Immature natural killer cell (primary cell): ENCODE results near the gene TMEM238L. TPM values are rescaled to one million over a fixed set of nuclear protein-coding genes. Genes with fewer than 3 reads are reported as not detected.

ENCODE experiments used
- DNase-seq, 3 donors: peaks; one replicate each; pipeline ENCODE4 v3.0.0; 2022; ENCODE audit warnings: mixed read lengths in 1 of 3
- H3K27ac Mint-ChIP-seq, 6 donors: one replicate each; pipeline ENCODE4 v1.8.0; 2020; ENCODE audit warnings: mixed read lengths in 6 of 6, mild to moderate bottlenecking in 5 of 6, inconsistent platforms in 4 of 6, moderate library complexity in 3 of 6
- H3K27me3 Mint-ChIP-seq, 3 donors: one replicate each; pipeline ENCODE4 v1.8.0; 2020 to 2021; ENCODE audit warnings: low read depth in 3 of 3, mild to moderate bottlenecking in 3 of 3, mixed read lengths in 3 of 3, moderate library complexity in 3 of 3, inconsistent platforms in 1 of 3
- H3K36me3 Mint-ChIP-seq, 3 donors: one replicate each; pipeline ENCODE4 v1.8.0; 2020; ENCODE audit warnings: mixed read lengths in 3 of 3, inconsistent platforms in 2 of 3, mild to moderate bottlenecking in 2 of 3
- H3K4me1 Mint-ChIP-seq, 2 donors: one replicate each; pipeline ENCODE4 v1.8.0; 2020; ENCODE audit warnings: inconsistent platforms in 2 of 2, mild to moderate bottlenecking in 2 of 2, mixed read lengths in 2 of 2, moderate library complexity in 1 of 2
- H3K4me3 Mint-ChIP-seq, 5 donors: one replicate each; pipeline ENCODE4 v1.8.0; 2020; ENCODE audit warnings: mild to moderate bottlenecking in 5 of 5, mixed read lengths in 5 of 5, inconsistent platforms in 3 of 5, moderate library complexity in 3 of 5
- H3K9me3 Mint-ChIP-seq, 6 donors: one replicate each; pipeline ENCODE4 v1.8.0; 2020; ENCODE audit warnings: mild to moderate bottlenecking in 6 of 6, mixed read lengths in 6 of 6, inconsistent platforms in 4 of 6, moderate library complexity in 3 of 6
- polyA plus RNA-seq, 3 donors: library from polyadenylated mRNA; unstranded; fragments of 300-500 nt; fragmentation: Illumina TruSeq; gene quantifications; one replicate each; pipeline ENCODE4 v1.2.3, GENCODE V29; 2021

The TMEM238L gene
- polyA plus RNA-seq, 3 donors from 2014 or later: not detected

DNA sequence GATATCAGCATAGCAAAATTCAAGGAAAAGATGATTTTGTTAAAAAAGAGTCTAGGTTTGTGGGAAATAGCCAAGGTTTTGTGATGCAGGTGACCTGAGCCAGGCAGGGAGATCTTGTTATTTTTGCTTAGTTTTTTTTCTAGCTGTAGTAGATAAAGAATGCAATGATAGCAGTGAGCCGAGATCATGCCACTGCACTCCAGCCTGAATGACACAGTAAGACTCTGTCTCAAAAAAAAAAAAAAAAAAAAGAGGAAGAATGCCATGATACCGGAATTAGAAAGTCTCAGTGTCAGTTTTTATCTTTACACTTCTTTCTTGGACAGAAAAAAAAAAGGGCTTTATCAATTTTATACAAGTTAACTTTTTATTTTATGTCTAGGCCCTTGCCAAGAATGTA, 27.5 kb downstream of the TMEM238L start:
- no peak overlapping the region for H3K27ac Mint-ChIP-seq
- H3K4me1 Mint-ChIP-seq: no peaks in the 10 kb centered on the region
- H3K9me3 Mint-ChIP-seq: peaks cover 0 to 3% (median 2%) of the 10 kb centered on the region in 6 donors
- peaks cover 0 to 2% (median 0%) of the 10 kb centered on the region in 3 donors for H3K36me3 Mint-ChIP-seq
- H3K27me3 Mint-ChIP-seq: peaks cover 2 to 13% (median 3%) of the 10 kb centered on the region in 3 donors
- DNase-seq: no peak
- H3K4me3 Mint-ChIP-seq: no peak overlapping the region

DNA sequence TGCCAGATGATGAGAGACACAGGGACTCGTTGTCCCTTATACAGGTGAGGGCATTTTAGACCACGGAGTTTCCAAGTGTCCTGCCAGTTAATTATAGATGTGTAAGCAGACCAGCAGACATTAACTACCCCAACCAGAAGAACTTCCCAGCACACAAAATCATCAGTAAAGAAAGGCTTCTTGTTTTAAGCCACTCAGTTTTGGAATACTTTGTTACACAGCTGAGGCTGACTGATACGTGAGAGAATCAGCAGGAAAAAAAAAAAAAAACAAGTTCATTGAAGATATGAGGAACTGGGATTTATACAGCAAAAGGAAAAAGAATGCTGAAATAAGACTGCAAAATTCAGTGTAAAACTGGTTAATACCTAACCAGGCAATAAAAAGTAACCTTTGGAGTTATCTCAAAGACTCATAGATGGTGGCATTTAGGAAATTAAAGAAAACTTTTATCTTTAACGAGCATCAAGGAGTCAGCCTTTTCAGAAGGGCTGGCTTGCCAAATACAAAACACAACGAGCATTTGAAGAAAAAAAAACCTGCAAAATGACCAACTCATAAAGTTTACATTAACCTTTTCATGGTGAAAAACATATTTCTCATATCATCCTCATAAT, 28.1 kb downstream of the TMEM238L start:
- Mint-ChIP-seq H3K27me3 (peaks cover 2 to 14% (median 3%) of the 10 kb centered on the region in 3 donors), H3K36me3 (peaks cover 0 to 5% (median 0%) of the 10 kb centered on the region in 3 donors), H3K4me3 (no peak overlapping the region), H3K27ac (no peak overlapping the region), H3K4me1 (no peaks in the 10 kb centered on the region), H3K9me3 (peaks cover 0 to 3% (median 2%) of the 10 kb centered on the region in 6 donors)
- no peak for DNase-seq

DNA sequence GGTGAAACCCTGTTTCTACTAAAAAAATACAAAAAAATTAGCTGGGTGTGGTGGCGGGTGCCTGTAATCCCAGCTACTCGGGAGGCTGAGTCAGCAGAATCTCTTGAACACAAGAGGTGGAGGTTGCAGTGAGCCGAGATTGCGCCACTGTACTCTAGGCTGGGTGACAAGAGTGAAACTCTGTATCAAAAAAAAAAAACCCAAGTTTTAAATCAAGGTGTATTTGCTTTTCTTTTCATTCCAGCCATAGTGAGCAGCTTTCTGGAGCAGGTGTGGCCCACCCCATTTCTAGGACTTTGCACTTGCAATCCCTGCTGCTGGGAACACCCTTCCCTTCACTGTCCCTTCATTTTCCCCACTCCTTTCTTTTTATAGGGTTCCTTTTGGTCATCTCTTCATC, 28.8 kb downstream of the TMEM238L start:
- no peak overlapping the region for H3K27ac Mint-ChIP-seq
- peaks cover 0 to 16% (median 3%) of the 10 kb centered on the region in 3 donors for H3K27me3 Mint-ChIP-seq

DNA sequence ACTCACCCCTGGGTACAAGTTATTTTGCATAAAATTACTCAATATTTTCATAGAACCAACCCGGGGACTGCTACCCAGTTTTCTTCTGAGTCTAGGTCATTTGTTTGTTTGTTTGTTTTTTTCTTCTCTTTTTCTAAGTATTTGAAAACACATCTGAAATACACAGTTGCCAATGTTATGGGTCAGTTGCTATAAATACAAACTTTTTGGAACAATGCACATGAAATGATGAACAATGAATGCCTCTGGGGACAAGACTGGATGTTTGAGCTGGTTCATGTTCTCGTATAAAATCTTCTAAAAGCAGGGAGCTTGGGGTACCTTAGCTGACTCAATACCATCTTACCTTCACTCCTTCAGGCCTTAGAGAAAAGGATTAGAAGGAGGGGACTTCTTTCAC, 30.5 kb downstream of the TMEM238L start:
- Mint-ChIP-seq H3K27ac (no peak overlapping the region), H3K9me3 (peaks cover 0 to 5% (median 1%) of the 10 kb centered on the region in 6 donors), H3K4me3 (no peak overlapping the region), H3K4me1 (no peaks in the 10 kb centered on the region), H3K36me3 (peaks cover 0 to 7% (median 0%) of the 10 kb centered on the region in 3 donors), H3K27me3 (peaks cover 0 to 16% (median 3%) of the 10 kb centered on the region in 3 donors)
- no peak for DNase-seq

More for the DNA sequence above, 28.8 kb downstream of the TMEM238L start:
- Mint-ChIP-seq H3K9me3 (peaks cover 0 to 5% (median 2%) of the 10 kb centered on the region in 6 donors), H3K36me3 (peaks cover 0 to 7% (median 0%) of the 10 kb centered on the region in 3 donors), H3K4me3 (no peak overlapping the region), H3K4me1 (no peaks in the 10 kb centered on the region)
- no peak for DNase-seq

DNA sequence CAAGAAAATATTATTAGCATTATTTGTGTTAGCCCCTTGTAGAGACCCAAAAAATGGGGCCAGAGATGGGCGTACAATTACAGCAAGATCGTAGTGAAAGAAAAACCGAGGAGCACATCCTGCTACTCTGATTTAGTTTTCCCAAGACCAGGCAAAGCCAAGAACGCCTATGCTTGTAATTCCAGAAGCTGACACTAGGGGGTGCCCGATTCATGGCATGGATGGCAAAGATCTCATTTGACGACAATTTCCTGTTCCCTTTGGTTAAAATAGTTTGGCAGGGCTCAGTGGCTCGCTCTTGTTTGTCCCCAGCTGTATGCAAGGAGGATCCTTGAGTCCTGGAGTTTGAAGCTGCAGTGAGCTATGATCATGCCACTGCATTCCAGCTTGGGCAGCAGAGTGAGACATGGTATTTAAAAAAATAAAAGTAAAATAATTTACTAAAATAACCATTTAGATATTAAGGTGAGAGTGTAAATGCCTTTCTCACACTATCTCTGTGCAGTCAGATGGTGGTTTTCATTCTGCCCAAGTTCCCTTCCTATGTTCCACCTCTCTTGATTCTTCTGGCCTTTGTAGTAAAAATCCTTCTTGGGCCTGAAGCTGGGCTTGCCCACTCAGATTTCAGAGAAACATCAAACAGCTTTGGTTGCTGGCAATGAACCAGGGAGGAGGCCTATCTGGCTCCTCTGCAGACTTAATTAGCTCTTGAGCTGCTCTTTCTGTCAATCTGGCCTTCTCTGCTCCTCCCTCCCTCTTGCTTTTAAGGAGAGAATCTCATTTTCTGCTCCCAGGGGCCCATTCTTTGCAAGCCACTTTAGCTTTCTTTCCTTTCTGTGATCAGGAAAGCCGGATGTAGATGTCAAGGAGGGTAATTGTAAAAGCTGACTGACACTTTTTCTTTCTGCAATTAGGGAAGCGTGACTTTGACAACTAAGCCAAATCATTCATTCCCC, 31.2 kb downstream of the TMEM238L start:
- Mint-ChIP-seq H3K36me3 (peaks cover 0 to 7% (median 0%) of the 10 kb centered on the region in 3 donors), H3K4me1 (no peaks in the 10 kb centered on the region), H3K27me3 (peaks cover 0 to 13% (median 3%) of the 10 kb centered on the region in 3 donors), H3K27ac (no peak overlapping the region), H3K9me3 (peaks cover 0 to 4% (median 1%) of the 10 kb centered on the region in 6 donors), H3K4me3 (no peak overlapping the region)
- peak in 1 of 3 donors; percentile 12 for DNase-seq

DNA sequence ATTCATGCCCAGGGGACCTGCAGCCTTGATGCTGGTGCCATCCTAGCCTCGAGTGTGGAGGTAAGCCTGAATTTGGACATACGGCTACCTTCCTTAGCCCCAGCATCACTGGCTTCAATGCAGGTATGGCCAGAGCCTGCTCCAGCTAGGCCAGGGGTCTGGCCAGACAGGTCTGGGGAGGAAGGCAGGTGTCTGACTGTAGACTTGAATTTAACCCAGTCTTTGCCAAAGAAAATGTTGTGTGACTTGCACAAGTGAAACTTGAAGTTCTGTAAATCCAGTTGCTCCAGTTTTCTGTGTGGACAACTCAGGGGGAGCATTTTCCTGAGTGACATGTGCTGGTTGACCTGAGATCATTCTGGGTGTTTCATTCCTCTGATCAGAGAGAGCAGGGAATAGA, 32.8 kb downstream of the TMEM238L start:
- H3K27ac Mint-ChIP-seq: no peak overlapping the region
- H3K9me3 Mint-ChIP-seq: peaks cover 0 to 4% (median 1%) of the 10 kb centered on the region in 6 donors
- H3K4me3 Mint-ChIP-seq: no peak overlapping the region
- peaks cover 0 to 13% (median 0%) of the 10 kb centered on the region in 3 donors for H3K27me3 Mint-ChIP-seq
- peaks cover 0 to 7% (median 0%) of the 10 kb centered on the region in 3 donors for H3K36me3 Mint-ChIP-seq
- no peak for DNase-seq
- no peaks in the 10 kb centered on the region for H3K4me1 Mint-ChIP-seq

DNA sequence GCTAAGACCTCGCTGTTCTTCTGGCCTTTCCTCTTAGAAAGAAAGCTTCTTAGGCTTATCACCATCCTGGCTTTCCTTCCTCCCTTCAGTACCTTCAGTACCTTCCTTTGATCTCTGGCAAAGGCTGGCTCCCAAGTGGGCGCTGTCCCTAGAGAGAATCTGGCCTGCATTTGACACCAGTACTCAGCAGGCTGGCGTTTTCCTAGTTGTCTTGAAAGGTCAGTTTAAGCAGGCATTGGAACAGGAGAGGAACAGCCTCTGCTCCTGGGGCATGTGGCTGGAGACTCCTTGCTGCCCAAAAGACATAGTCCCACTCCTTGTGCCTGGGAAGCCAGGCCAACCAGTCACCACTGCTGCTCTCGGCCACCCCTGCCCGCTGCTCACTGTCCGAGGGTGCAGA, 34.1 kb downstream of the TMEM238L start:
- H3K27ac Mint-ChIP-seq: no peak overlapping the region

DNA sequence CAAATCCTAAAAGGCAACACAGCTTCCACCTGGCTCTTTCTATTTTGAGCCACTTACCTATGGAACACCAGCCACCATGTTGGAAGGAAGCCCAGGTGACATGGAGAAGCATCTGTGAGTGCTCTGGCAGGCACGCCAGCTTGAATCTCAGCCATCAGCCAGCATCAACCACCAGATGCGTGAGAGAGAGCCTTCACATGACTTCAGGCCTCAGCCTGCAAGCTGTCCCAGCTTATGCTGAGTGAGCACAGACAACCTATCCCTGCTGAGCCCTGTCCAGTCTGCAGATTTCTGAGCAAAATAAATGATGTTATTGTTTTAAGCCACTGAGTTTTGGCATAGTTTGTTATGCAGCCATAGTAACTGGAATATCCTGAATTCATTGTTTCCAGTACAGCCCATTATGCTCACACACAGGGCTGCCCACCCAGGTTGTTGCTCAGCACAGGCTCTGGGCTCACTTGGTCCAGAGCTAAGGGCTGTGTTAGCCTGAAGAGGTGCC, 35.1 kb downstream of the TMEM238L start:
- Mint-ChIP-seq H3K27ac (no peak overlapping the region), H3K9me3 (peaks cover 0 to 4% (median 1%) of the 10 kb centered on the region in 6 donors), H3K4me3 (no peak overlapping the region), H3K36me3 (peaks cover 0 to 7% (median 0%) of the 10 kb centered on the region in 3 donors), H3K4me1 (no peaks in the 10 kb centered on the region), H3K27me3 (peaks cover 0 to 7% (median 0%) of the 10 kb centered on the region in 3 donors)
- no peak for DNase-seq

More for the DNA sequence above, 34.1 kb downstream of the TMEM238L start:
- no peaks in the 10 kb centered on the region for H3K4me1 Mint-ChIP-seq
- H3K27me3 Mint-ChIP-seq: peaks cover 0 to 7% (median 0%) of the 10 kb centered on the region in 3 donors
- H3K9me3 Mint-ChIP-seq: peaks cover 0 to 4% (median 1%) of the 10 kb centered on the region in 6 donors
- no peak overlapping the region for H3K4me3 Mint-ChIP-seq
- H3K36me3 Mint-ChIP-seq: peaks cover 0 to 7% (median 0%) of the 10 kb centered on the region in 3 donors
- DNase-seq: no peak

DNA sequence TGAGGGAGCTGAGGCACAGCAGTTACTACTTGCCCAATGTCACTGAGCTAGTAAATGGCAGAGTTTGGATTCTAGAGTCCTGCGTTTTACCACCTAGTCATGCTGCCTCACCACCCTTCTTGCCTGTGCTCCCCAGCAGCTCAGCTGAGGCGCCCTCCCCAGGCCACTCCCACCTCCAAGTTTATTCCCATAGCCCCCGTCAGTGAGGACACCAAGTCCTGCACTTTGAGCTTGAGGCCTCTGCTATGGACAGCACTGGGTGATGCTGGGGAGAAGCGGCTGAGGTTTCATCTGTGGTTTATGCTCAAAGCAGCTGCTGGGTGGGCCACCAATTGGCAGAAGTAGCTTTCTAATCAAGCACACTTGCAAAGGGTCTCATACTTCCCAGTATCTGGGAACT, 36.7 kb downstream of the TMEM238L start:
- Mint-ChIP-seq H3K4me1 (no peaks in the 10 kb centered on the region), H3K27me3 (peaks cover 0 to 7% (median 0%) of the 10 kb centered on the region in 3 donors)
- no peak for DNase-seq

DNA sequence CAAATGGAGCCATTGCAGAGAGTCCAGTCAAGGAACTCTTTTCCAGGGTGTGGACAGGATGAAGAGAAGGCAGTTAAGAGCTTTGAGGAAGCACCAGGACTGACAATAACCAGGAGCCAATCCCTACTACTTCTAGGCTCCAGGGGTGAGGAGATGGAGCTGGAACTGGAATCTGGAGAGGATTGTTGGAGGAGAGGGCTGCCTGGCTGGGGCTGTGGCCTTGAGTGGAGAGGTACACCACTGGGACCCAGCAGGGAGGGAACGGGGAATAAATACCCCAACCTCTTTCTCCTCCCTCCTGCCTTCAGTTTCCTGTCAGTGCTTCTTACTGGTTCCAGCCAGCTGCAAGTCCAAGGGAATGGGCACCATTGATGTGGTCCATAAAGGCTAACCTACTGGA, 41.9 kb downstream of the TMEM238L start:
- Mint-ChIP-seq H3K27me3 (peaks cover 0 to 3% (median 1%) of the 10 kb centered on the region in 3 donors), H3K4me1 (no peaks in the 10 kb centered on the region), H3K36me3 (no peaks in the 10 kb centered on the region), H3K27ac (no peak overlapping the region), H3K9me3 (no peaks in the 10 kb centered on the region), H3K4me3 (no peak overlapping the region)
- no peak for DNase-seq

More for the DNA sequence above, 36.7 kb downstream of the TMEM238L start:
- Mint-ChIP-seq H3K36me3 (peaks cover 0 to 7% (median 0%) of the 10 kb centered on the region in 3 donors), H3K9me3 (peaks cover 0 to 4% (median 1%) of the 10 kb centered on the region in 6 donors), H3K27ac (no peak overlapping the region), H3K4me3 (no peak overlapping the region)

DNA sequence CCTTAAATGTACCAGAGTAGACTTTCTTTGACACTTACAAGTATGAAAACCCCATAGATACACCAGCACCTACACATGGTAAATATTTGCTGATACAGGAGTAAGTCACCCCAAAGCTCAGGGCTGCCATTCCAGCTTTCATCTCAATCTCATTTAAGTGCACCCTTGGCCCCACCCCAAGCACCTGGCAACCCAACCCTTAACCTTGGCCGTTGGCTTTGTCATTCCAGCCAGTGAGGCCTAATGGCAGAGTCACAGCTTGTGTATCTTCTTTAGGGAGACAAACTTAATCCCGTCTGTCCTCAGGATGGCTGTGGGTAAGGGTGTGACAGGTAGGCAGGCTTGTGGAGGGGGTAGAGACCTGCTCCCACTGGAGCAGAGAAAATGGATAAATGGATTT, 42.6 kb downstream of the TMEM238L start:
- no peak for DNase-seq
- Mint-ChIP-seq H3K27me3 (peaks cover 0 to 3% (median 1%) of the 10 kb centered on the region in 3 donors), H3K9me3 (no peaks in the 10 kb centered on the region), H3K27ac (no peak overlapping the region), H3K4me3 (no peak overlapping the region), H3K4me1 (no peaks in the 10 kb centered on the region), H3K36me3 (no peaks in the 10 kb centered on the region)

DNA sequence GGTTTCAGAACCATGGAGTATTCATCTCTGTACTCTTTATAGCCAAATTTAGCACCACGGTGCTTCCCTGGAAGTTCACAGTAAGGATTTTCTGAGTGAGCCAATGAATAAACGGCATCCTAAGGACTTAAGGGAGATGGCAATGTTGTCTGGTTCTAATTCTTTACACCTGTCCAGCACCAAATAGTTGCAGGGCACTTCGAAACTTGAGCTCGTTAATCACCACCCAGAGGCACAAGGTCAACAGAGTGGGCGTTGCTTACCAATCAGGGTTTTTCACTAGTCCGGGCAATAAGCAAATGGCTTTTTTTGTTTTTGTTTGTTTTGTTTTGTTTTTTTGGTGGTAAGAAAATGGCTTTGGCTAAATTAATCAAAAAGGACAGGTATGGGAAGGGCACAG, 45.8 kb downstream of the TMEM238L start:
- no peaks in the 10 kb centered on the region for H3K9me3 Mint-ChIP-seq
- H3K36me3 Mint-ChIP-seq: no peaks in the 10 kb centered on the region
- no peak for DNase-seq
- peaks cover 1 to 7% (median 5%) of the 10 kb centered on the region in 3 donors for H3K27me3 Mint-ChIP-seq
- H3K4me3 Mint-ChIP-seq: no peak overlapping the region
- no peak overlapping the region for H3K27ac Mint-ChIP-seq
- no peaks in the 10 kb centered on the region for H3K4me1 Mint-ChIP-seq

DNA sequence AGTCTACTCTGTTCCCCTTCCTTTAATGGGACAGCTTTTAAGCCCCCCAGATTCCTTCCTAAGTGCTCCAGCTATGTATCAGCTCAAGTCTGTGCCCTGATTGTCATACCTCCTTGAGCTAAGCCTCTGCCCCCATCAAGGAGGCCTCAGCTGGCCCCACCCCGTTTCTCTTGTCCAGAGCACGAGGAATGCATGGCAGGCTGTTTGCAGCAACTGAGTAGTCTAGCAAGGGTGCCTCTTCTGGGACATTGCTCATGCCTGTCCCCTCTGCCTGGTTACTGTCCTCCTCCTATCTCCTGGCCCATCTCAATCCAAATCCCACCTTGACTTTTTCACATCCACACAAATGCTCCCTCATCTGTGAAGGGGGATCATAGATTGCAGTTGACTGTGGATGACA, 46.3 kb downstream of the TMEM238L start:
- no peaks in the 10 kb centered on the region for H3K9me3 Mint-ChIP-seq
- no peak overlapping the region for H3K4me3 Mint-ChIP-seq
- no peak overlapping the region for H3K27ac Mint-ChIP-seq
- no peaks in the 10 kb centered on the region for H3K4me1 Mint-ChIP-seq
- H3K36me3 Mint-ChIP-seq: no peaks in the 10 kb centered on the region
- DNase-seq: no peak
- H3K27me3 Mint-ChIP-seq: peaks cover 1 to 7% (median 5%) of the 10 kb centered on the region in 3 donors

DNA sequence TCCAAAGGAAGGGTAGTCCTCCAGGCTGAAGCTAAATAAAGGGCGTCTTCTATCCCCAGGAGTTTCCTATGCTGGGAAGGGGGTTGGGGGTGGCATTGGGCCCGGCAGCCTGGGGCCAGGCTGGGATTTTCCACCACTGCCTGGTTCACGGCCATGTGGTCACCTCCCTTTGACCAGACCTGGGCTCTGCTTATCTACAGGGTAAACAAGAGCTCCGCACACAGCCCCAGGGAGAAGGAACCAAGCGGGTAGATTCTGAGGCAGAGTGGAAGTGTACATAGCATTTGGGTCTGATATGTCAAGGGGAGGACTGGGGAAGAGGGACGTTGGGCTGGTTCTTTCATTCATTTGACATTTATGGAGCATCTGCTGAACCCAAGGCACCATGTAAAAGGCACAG, 46.8 kb downstream of the TMEM238L start:
- H3K27ac Mint-ChIP-seq: no peak overlapping the region
- no peak overlapping the region for H3K4me3 Mint-ChIP-seq

More for the DNA sequence above, 46.8 kb downstream of the TMEM238L start:
- no peak for DNase-seq
- Mint-ChIP-seq H3K36me3 (no peaks in the 10 kb centered on the region), H3K4me1 (no peaks in the 10 kb centered on the region), H3K9me3 (no peaks in the 10 kb centered on the region), H3K27me3 (peaks cover 1 to 10% (median 5%) of the 10 kb centered on the region in 3 donors)
